Stimulated activated CD4-positive, alpha-beta T cell treated with anti-CD3 and anti-CD28 coated beads, TNF-alpha, amount 100 ng/mL, for 4 hours (primary cell): ENCODE results near the gene NCBP3.
"Not testable (repeated sequence)": the region's sequence is repeated elsewhere in the genome, so short reads cannot be mapped to it uniquely, and the experiment has no call there.

Source experiments
- DNase-seq, 3 experiments: peaks; one replicate each; pipeline ENCODE4 v3.0.0-alpha.2; 2020; ENCODE audit warnings: low read depth in 3 of 3

The NCBP3 gene

GRCh38 chr17:3812771-3813170 is 33.3 kb downstream of the NCBP3 start:
- no peak for DNase-seq

DNA sequence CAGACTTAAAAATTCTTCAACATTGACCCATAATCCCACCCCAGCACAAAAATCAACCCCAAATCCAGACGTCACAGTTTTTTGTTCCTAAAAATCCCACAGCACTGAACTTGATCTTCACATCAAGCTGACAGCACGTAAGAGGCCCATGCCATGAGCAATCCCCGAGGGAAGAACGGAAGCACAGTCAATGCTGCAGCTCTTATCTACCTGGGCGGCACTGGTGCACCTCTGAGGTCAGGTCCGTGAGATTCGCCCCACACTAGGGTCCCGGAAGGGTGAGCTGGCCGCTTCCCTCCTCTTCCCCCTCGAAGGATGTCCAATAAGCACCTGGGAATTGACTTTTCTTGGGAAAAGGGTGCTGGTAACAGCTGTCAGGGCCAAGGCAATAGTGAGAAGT is 33.8 kb downstream of the NCBP3 start:
- DNase-seq = no peak

GRCh38 chr17:3810019-3810418 is 36.0 kb downstream of the NCBP3 start:
- DNase-seq = no peak

- DNase-seq = no peak
Observed at GRCh38 chr17:3809135-3809534, 36.9 kb downstream of the NCBP3 start.

DNA sequence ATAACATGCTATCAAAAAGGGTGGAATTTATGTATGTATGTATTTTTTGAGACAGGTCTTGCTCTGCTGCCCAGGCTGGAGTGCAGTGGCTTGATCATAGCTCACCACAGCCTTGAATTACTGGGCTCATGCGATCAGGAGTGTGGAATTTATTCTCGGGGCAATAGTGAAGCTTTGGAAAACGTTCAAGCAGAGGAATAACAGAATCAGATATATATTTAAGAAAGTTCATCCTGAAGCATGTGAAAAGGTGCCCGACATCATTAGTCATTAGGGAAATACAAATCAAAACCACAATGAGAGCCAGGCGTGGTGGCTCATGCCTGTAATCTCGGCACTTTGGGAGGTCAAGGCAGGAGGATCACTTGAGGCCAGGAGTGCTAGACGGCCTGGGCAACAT is 37.3 kb downstream of the NCBP3 start:
- DNase-seq = no peak

- DNase-seq = no peak
Observed at GRCh38 chr17:3805581-3805980, 40.5 kb downstream of the NCBP3 start.

DNA sequence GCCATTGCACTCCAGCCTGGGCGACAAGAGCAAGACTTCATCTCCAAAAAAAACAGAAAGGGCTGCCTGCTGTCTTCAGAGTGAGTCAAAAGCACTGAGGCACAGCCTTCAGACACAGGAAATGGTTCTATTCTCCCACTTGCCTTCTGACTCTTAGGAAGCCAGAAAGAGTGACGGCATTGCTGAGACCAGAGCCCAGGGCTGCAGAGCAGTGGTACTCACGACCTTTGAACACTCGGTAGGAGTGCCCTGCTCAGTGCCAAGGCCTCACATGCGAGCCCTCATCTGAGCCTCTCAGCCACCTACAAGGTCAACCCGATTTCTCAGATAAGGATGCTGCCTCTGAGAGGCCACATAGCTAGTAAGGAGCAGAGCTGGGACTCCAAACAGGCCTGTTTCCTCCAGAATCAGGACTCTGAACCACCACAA is 41.5 kb downstream of the NCBP3 start:
- no peak for DNase-seq

- no peak for DNase-seq
Observed at GRCh38 chr17:3803308-3803640, 42.8 kb downstream of the NCBP3 start.

DNA sequence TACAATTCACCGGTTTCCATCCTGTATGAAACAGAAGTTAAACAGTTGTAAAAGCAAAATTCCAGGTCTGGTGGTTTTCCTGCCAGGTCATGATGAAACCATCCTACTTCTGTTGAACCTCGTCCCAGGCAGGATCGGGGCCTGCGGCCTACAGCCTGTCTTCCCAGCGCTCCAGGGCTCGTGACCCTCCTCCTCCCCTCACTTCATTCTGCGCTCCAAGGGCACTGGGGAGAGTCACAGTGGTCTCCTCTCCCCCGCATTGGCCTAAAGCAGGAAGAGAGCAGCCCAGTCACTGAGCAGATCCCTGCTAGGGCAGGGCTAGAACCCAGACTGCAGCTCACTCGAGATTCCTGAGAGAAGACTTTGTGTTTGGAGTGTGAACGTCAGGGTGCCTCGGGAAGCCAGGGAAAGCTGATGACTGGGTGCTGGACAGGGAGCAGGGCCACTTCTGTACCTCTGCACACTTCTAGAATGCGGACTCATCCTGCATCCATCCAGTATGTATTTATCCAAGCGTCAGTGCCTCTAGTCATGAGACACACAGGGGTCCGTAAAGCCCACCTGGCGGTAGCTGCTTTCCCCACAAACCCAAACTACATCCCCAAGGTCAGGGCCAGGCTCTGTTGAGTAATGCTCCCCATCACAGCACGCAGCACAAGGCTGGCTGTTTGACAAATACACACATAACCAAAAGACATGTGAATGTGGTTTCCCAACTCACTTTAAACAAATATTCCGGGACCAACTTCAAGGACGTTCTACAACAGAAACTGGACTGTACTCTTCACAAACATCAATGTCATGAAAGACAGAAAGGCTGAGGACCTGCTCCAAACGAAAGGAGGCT is 43.4 kb downstream of the NCBP3 start:
- no peak for DNase-seq

DNA sequence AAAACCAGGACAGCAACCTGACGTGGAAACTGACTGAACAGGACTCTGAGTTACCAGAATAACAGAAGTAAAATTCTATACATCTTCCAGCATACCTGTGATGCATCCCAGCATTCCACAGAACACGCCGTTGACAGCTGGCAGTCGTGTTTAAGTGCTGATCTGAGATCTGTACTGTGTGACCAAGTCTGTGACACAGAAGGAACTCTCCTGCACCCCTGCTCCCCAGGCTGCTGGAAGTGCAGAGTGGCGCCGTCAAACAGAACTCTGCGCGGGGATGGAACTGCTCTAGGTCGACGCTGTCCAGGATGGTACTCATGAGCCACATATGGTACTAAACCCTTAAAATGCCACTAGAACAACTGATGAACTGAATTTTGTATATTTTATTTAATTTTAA is 44.3 kb downstream of the NCBP3 start:
- no peak for DNase-seq

- DNase-seq = no peak
Observed at GRCh38 chr17:3801347-3801746, 44.7 kb downstream of the NCBP3 start.

- DNase-seq = no peak
Observed at GRCh38 chr17:3800362-3801271, 45.4 kb downstream of the NCBP3 start, which contains the start of gene ITGAE. Gene ITGAE, minus strand, starts transcription at chr17:3801188. Its CDS starts 44 bp downstream, at chr17:3801144.

DNA sequence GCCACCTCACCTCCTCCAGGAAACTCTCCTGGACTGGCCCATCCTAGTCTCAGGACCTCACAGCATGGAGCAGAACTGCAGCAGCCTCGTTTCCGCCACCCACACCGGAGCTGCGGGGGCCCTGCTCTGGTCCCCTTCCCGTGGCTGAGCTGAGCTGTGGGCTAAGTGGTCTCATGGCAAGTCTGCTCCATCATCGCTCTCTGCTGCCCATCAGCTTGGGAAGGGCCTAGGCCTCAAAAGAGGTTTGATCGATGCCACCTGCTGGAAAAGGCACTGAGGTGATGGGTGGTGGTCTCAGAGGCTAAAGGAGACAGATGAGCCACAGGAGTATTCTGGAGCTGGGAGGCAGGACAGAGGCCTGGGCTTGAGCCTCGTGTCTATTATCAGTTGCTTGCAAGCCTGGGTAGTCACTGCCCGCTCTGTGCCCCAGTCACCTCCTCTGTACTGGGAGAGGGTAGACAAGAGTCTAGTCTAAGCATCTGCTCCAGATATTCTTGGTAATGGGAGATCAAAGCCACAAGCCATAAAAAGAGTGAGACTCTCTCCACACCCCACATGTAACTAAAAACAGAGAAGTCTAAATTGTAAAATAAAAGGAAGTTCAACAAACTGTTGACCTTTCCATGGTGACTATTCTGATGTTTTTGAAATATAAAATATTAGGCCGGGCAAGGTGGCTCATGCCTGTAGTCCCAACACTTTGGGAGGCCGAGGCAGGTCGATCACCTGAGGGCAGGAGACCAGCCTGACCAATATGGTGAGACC is 46.7 kb downstream of the NCBP3 start:
- DNase-seq = no peak

- no peak for DNase-seq
Observed at GRCh38 chr17:3798273-3799180, 47.5 kb downstream of the NCBP3 start.

- peak in 1 of 3 experiments; percentile 5 for DNase-seq
Observed at GRCh38 chr17:3796822-3797170, 49.2 kb downstream of the NCBP3 start.

- DNase-seq = peak in 2 of 3 experiments; percentile 22 to 48
Observed at GRCh38 chr17:3796110-3796821, 49.8 kb downstream of the NCBP3 start.

- DNase-seq = no peak
Observed at GRCh38 chr17:3795390-3796102, 50.5 kb downstream of the NCBP3 start.

DNA sequence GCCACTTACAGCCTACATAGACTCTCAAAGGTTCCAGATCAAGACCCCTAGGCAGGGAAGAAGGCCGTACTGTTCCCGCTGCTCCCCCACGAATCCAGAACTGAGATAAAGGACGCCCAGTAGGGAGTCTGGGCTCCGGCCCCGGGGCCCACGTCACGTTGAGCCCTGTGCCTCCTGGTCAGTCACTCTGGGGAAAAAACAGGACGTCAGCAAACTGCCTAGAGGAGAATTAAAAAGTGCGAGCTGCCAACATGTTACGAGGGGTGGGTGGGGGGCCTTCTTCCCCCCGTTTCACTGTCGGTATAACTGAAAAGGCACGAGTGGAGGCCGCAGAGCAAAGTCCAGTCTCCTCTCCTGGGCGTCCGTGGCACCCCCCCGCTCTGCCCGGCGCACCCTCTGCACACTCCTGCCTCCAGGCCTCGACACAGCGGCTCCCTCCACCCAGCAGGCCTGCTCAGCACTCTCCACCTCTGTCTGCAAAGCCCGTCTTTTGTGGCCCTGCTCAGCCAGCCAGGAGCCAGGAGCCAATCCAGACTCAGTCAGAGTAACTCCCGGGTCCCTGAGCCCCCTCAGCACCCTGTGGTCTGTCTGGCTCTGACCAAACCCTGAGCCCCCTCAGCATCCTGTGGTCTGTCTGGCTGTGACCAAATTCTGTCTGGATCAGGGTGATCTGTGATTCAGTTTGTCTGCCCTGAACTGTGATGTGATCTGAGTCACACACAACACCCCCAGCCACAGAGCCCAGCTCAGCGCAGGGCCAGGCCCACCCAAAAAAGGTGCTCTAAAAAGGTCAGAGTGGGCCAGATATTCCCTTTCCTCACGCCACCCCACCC is 51.3 kb downstream of the NCBP3 start:
- peak in 1 of 3 experiments; percentile 15 for DNase-seq

DNA sequence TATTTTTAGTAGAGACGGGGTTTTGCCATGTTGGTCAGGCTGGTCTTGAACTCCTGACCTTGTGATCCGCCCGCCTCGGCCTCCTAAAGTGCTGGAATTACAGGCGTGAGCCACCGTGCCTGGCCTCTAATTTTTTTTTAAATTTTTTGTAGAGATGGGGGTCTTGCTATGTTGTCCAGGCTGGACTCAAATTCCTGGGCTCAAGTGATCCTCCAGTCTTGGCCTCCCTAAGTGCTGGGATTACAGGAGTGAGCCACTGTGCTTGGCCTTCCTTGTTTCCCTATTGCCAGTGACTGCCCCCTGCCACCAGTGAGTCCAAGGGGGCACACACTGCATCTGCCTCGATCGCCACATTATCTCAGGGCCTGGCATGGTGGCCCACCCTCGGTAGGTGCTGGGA is 51.9 kb downstream of the NCBP3 start:
- DNase-seq = not testable (repeated sequence)
